ENCODE data around the gene KCP.

- TF ChIP-seq POLR2A (IDR thresholded peaks at IDR 0.05; ENCODE audit: extremely low read depth, insufficient read length): no peak
- peak; percentile 70 for TF ChIP-seq CTCF (IDR thresholded peaks at IDR 0.05; ENCODE audit: low read depth, low read length)
- TF ChIP-seq MYC (IDR thresholded peaks at IDR 0.05; ENCODE audit: low read depth, low read length): peak; percentile 86
- peak; percentile 93 for TF ChIP-seq MAX (IDR thresholded peaks at IDR 0.05; ENCODE audit: low read depth, low read length)
These were observed 68.4 kb downstream of the KCP start for GRCh38 chr7:128841921-128842673.

All from NB4 (cell line).